Measurements from ENCODE around the gene TAGLN.

The TAGLN gene

DNA sequence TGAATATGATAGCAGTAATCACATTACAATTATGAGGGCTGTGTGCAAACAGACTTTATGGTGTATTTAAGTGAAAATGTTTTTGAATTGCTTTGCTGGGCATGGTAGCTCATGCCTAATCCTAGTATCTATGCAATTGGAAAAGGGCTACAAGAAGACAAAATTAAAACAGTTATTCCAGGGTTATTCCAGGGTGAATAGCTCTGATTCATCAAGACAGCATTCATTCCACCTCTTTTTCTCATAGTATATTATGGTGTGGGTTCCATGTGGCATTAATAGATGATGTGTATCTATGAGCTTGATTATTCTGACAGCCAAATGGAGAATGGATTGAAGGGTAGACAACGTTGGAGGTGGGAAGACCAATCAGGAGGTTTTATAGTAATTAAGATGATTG lies 32.7 kb upstream of the TAGLN start:
- Histone ChIP-seq H3K4me1 (ENCODE audit: insufficient read depth, low read length, poor library complexity, severe bottlenecking) (no peaks in the 10 kb centered on the region), H3K4me3 (ENCODE audit: low read length, poor library complexity, severe bottlenecking) (no peak overlapping the region), H3K79me2 (ENCODE audit: insufficient read depth, low read length) (peaks cover 18% of the 10 kb centered on the region; the same call in 1 of the 2 replicates), H3F3A (ENCODE audit: low read depth) (no peaks in the 10 kb centered on the region), H3K9me3 (ENCODE audit: insufficient read depth, low read depth, low read length) (no peaks in the 10 kb centered on the region), H3K9me2 (replicated peaks; ENCODE audit: low read depth, low read length) (no peaks in the 10 kb centered on the region), H3K36me3 (ENCODE audit: insufficient read depth, low read length) (peaks cover 95% of the 10 kb centered on the region), H3K27me3 (ENCODE audit: insufficient read depth, low read length, poor library complexity, severe bottlenecking) (no peaks in the 10 kb centered on the region), H3K9ac (ENCODE audit: low read depth, low read length, poor library complexity, severe bottlenecking) (no peak overlapping the region), H4K20me1 (ENCODE audit: insufficient read depth, low read length, poor library complexity, severe bottlenecking) (peaks cover 25% of the 10 kb centered on the region), H2AFZ (ENCODE audit: low read length) (no peak overlapping the region), H3K4me2 (ENCODE audit: low read depth, low read length, poor library complexity, severe bottlenecking) (no peak overlapping the region)
- TF ChIP-seq, protein P1, sequence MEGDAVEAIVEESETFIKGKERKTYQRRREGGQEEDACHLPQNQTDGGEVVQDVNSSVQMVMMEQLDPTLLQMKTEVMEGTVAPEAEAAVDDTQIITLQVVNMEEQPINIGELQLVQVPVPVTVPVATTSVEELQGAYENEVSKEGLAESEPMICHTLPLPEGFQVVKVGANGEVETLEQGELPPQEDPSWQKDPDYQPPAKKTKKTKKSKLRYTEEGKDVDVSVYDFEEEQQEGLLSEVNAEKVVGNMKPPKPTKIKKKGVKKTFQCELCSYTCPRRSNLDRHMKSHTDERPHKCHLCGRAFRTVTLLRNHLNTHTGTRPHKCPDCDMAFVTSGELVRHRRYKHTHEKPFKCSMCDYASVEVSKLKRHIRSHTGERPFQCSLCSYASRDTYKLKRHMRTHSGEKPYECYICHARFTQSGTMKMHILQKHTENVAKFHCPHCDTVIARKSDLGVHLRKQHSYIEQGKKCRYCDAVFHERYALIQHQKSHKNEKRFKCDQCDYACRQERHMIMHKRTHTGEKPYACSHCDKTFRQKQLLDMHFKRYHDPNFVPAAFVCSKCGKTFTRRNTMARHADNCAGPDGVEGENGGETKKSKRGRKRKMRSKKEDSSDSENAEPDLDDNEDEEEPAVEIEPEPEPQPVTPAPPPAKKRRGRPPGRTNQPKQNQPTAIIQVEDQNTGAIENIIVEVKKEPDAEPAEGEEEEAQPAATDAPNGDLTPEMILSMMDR (conservative IDR thresholded peaks at IDR 0.05; ENCODE audit: low read length), result no peak
- TF ChIP-seq EZH2phosphoT487 (IDR thresholded peaks at IDR 0.05; ENCODE audit: borderline replicate concordance), result no peak

DNA sequence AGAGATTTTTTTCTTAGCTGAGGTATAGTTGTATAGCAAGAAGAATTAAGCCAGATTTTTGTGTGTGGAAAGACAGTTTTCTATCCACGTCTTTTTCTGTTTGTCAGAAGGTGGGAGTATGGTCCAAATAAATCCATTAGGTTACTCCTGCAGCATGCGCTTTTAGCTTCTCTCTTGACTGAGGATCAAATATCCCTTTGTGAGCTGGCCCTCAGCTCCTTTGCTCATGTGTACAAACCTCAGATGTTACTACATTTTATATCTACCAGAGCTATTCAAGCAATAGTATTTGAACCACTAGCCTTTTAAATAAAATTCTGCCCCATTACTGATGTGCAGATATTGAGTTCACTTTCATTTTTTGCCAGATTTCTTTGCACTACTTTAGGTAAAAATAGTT lies 29.4 kb upstream of the TAGLN start:
- Histone ChIP-seq H3K9me2 (replicated peaks; ENCODE audit: low read depth, low read length) (no peaks in the 10 kb centered on the region), H3K4me1 (ENCODE audit: insufficient read depth, low read length, poor library complexity, severe bottlenecking) (no peaks in the 10 kb centered on the region), H3K36me3 (ENCODE audit: insufficient read depth, low read length) (peaks cover 70% of the 10 kb centered on the region), H3K79me2 (ENCODE audit: insufficient read depth, low read length) (peaks cover 10% of the 10 kb centered on the region; the same call in 1 of the 2 replicates), H3K9ac (ENCODE audit: low read depth, low read length, poor library complexity, severe bottlenecking) (no peak overlapping the region), H3K27me3 (ENCODE audit: insufficient read depth, low read length, poor library complexity, severe bottlenecking) (no peaks in the 10 kb centered on the region), H3K4me2 (ENCODE audit: low read depth, low read length, poor library complexity, severe bottlenecking) (no peak overlapping the region), H3K9me3 (ENCODE audit: insufficient read depth, low read depth, low read length) (no peaks in the 10 kb centered on the region), H3K4me3 (ENCODE audit: low read length, poor library complexity, severe bottlenecking) (no peak overlapping the region), H3F3A (ENCODE audit: low read depth) (peaks cover 3% of the 10 kb centered on the region; the same call in 1 of the 2 replicates), H2AFZ (ENCODE audit: low read length) (no peak overlapping the region), H4K20me1 (ENCODE audit: insufficient read depth, low read length, poor library complexity, severe bottlenecking) (peaks cover 13% of the 10 kb centered on the region)
- TF ChIP-seq, protein P1 (conservative IDR thresholded peaks at IDR 0.05; ENCODE audit: low read length), result no peak
- TF ChIP-seq EZH2phosphoT487 (IDR thresholded peaks at IDR 0.05; ENCODE audit: borderline replicate concordance), result no peak

DNA sequence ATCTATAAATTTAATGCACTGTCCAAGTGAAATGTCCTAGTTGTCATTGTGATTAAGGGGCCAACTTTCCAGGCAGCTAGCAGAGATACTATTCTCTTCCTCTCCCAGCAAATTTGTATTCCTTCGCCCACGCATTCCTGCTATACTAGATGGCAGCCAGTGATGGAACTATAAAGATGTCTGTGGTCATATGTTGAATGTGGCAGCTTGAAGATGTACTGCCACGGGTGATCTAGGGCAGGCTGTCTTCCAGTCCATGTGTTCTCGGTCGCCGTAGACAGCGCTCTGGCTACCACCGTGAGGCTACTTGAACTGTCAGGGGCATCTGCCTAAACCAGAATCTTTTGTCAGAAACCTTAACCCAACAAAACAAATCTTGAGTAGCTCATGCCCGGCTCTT lies 29.0 kb upstream of the TAGLN start:
- Histone ChIP-seq H3K36me3 (ENCODE audit: insufficient read depth, low read length) (peaks cover 68% of the 10 kb centered on the region), H3K4me2 (ENCODE audit: low read depth, low read length, poor library complexity, severe bottlenecking) (no peak overlapping the region)
- no peak for TF ChIP-seq EZH2phosphoT487 (IDR thresholded peaks at IDR 0.05; ENCODE audit: borderline replicate concordance)
- TF ChIP-seq, protein P1 (conservative IDR thresholded peaks at IDR 0.05; ENCODE audit: low read length), result no peak

More for the DNA sequence above, 29.0 kb upstream of the TAGLN start:
- Histone ChIP-seq H3K27me3 (ENCODE audit: insufficient read depth, low read length, poor library complexity, severe bottlenecking) (no peaks in the 10 kb centered on the region), H3K9me2 (replicated peaks; ENCODE audit: low read depth, low read length) (no peaks in the 10 kb centered on the region), H3K9me3 (ENCODE audit: insufficient read depth, low read depth, low read length) (no peaks in the 10 kb centered on the region), H4K20me1 (ENCODE audit: insufficient read depth, low read length, poor library complexity, severe bottlenecking) (peaks cover 13% of the 10 kb centered on the region), H3K9ac (ENCODE audit: low read depth, low read length, poor library complexity, severe bottlenecking) (no peak overlapping the region), H2AFZ (ENCODE audit: low read length) (no peak overlapping the region), H3K4me1 (ENCODE audit: insufficient read depth, low read length, poor library complexity, severe bottlenecking) (no peaks in the 10 kb centered on the region), H3F3A (ENCODE audit: low read depth) (peaks cover 3% of the 10 kb centered on the region; the same call in 1 of the 2 replicates), H3K79me2 (ENCODE audit: insufficient read depth, low read length) (peaks cover 10% of the 10 kb centered on the region; the same call in 1 of the 2 replicates), H3K4me3 (ENCODE audit: low read length, poor library complexity, severe bottlenecking) (no peak overlapping the region)
